GM12878 (cell line): ENCODE results near the gene HUS1B.

ENCODE experiments used
- BMI1 ChIP-seq: fragments of 450-650 bp; IDR thresholded peaks from 2 replicates; pipeline ENCODE4 v1.6.1; 2016; ENCODE audit warnings: mild to moderate bottlenecking, moderate library complexity, borderline replicate concordance
- CTCF ChIP-seq, 3 experiments: IDR thresholded peaks in 2 of 3; conservative IDR thresholded peaks in 1 of 3; 2 replicates each; pipeline ENCODE4 v1.5.1; 2011; ENCODE audit warnings: low read depth in 3 of 3, low read length in 3 of 3, mild to moderate bottlenecking in 3 of 3, control low read depth in 2 of 3, moderate library complexity in 2 of 3, inconsistent platforms in 1 of 3, mixed read lengths in 1 of 3; ENCODE audit not compliant: control insufficient read depth in 2 of 3, insufficient read depth in 1 of 3; ENCODE audit errors: extremely low read depth in 1 of 3
- ELK1 ChIP-seq: IDR thresholded peaks from 2 replicates; pipeline ENCODE4 v1.6.1; 2012; ENCODE audit warnings: low read depth, low read length, improper control_type of control experiment
- EP300 ChIP-seq, 2 experiments: fragments of 150-350 bp in 1 of 2; IDR thresholded peaks; 2 replicates each; pipeline ENCODE4 v1.6.1; 2011 to 2012; ENCODE audit warnings: low read depth in 2 of 2, low read length in 2 of 2, borderline replicate concordance in 1 of 2, improper control_type of control experiment in 1 of 2, inconsistent platforms in 1 of 2; ENCODE audit not compliant: control insufficient read depth in 1 of 2
- ESRRA ChIP-seq: IDR thresholded peaks from 2 replicates; pipeline ENCODE4 v1.6.1; 2012; ENCODE audit warnings: mild to moderate bottlenecking, low read length, improper control_type of control experiment
- JUND ChIP-seq: IDR thresholded peaks from 2 replicates; pipeline ENCODE4 v1.6.1; 2012; ENCODE audit warnings: low read depth, mild to moderate bottlenecking, low read length, improper control_type of control experiment, moderate library complexity
- MAX ChIP-seq: IDR thresholded peaks from 2 replicates; pipeline ENCODE4 v1.6.1; 2012; ENCODE audit warnings: low read depth, low read length, improper control_type of control experiment
- MXI1 ChIP-seq: fragments of 150-350 bp; IDR thresholded peaks from 2 replicates; pipeline ENCODE4 v1.6.1; 2011; ENCODE audit warnings: low read depth, mild to moderate bottlenecking, inconsistent platforms, low read length, improper control_type of control experiment
- POLR2A ChIP-seq: IDR thresholded peaks from 2 replicates; pipeline ENCODE4 v1.6.1; 2011; ENCODE audit warnings: low read depth, mild to moderate bottlenecking, low read length
- POLR2AphosphoS5 ChIP-seq: IDR thresholded peaks from 2 replicates; pipeline ENCODE4 v1.6.1; 2011; ENCODE audit warnings: mild to moderate bottlenecking, low read length, inconsistent platforms
- SMAD1 ChIP-seq: fragments of 450-650 bp; IDR thresholded peaks from 2 replicates; pipeline ENCODE4 v1.6.1; 2018; ENCODE audit warnings: mild to moderate bottlenecking, low read depth; ENCODE audit not compliant: partially characterized antibody
- YY1 ChIP-seq: IDR thresholded peaks from 2 replicates; pipeline ENCODE4 v1.6.1; 2011; ENCODE audit warnings: low read depth, mild to moderate bottlenecking, low read length
- ZNF24 ChIP-seq: fragments of 450-650 bp; IDR thresholded peaks from 2 replicates; pipeline ENCODE4 v1.6.1; 2017; ENCODE audit warnings: antibody characterized with exemption, mild to moderate bottlenecking
- ZNF274 ChIP-seq: IDR thresholded peaks from one replicate; pipeline ENCODE4 v1.8.0; 2011; ENCODE audit not compliant: insufficient read length, insufficient read depth

GRCh38 chr6:657743-658142 is 843 bp upstream of the HUS1B start:
- TF ChIP-seq CTCF (IDR thresholded peaks at IDR 0.05 in 2 of 3, conservative IDR thresholded peaks at IDR 0.05 in 1 of 3; ENCODE audit: control insufficient read depth in 2 of 3, extremely low read depth in 1 of 3, insufficient read depth in 1 of 3, low read depth in 3 of 3, low read length in 3 of 3) (no peak), EP300 (IDR thresholded peaks at IDR 0.05; ENCODE audit: borderline replicate concordance in 1 of 2, control insufficient read depth in 1 of 2, low read depth in 2 of 2, low read length in 2 of 2) (no peak), POLR2A (no peak), MAX (no peak), BMI1 (no peak), SMAD1 (no peak), POLR2AphosphoS5 (no peak), ELK1 (no peak), ESRRA (no peak), ZNF24 (no peak), MXI1 (no peak), ZNF274 (no peak), JUND (no peak), YY1 (no peak)
